ENCODE results near the gene BTC. TPM values are rescaled to one million over a fixed set of nuclear protein-coding genes. Genes with fewer than 3 reads are reported as not detected.

Gene BTC
- polyA plus RNA-seq, 1 of the 3 experiments (the other 2 are of a cell fraction): not detected

DNA sequence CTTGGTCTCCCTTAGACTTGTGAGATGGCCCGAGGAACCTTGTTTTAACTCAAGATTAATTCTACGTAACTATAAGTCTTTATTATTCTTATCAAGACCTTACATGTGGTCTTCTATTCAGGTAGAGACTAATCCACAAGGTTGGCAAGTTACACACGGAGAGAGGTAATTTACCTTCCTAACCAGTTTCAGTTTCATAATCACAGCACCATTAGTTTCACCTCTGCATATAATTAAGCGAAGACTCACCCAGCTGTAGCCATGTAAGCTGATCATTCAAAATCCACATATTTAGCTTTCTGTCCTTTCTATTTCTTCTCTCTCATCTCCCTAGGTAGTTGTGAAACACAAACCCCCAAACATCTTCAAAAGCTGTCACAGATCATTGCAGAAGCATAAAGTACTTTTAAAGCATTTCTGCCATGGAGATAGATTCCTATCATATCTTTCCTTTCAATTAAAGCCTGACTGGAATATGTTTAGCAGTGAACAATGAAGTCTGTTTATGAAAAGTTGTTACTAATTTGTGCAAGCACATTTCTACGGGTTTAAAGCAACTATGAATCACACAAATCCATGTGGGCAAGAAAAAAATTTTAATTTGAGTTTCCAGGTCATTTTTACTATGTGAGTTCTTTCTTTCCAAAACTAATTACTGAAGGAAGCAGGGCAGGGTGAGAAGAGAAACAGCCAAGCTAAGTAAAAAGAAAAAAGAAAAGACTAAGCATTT, 78.5 kb downstream of the BTC start:
- H3K27me3 ChIP-seq (ENCODE audit: insufficient read depth): no peaks in the 10 kb centered on the region
- 7% methylated on average over 5 of the region's 5 CpGs for WGBS (ENCODE audit: low lambda C conversion rate)
- H3K9me2 ChIP-seq: no peaks in the 10 kb centered on the region
- DNase-seq: no peak
- H3K9ac ChIP-seq: no peak overlapping the region
- CTCF ChIA-PET: no interaction called here
- no peak overlapping the region for H3K27ac ChIP-seq (ENCODE audit: low read depth in 2 of 2, low read length in 1 of 2)
- H3K9me3 ChIP-seq: no peaks in the 10 kb centered on the region
- H3K79me2 ChIP-seq (ENCODE audit: insufficient read depth): no peaks in the 10 kb centered on the region
- no peaks in the 10 kb centered on the region for H3K36me3 ChIP-seq (replicated peaks in 1 of 2; ENCODE audit: control insufficient read depth in 1 of 2, insufficient read depth in 2 of 2, low read length in 1 of 2)
- no peaks in the 10 kb centered on the region for H4K20me1 ChIP-seq (ENCODE audit: insufficient read depth)
- no peaks in the 10 kb centered on the region for H3K4me1 ChIP-seq (ENCODE audit: control insufficient read depth in 1 of 2, insufficient read depth in 2 of 2, low read depth in 1 of 2, low read length in 1 of 2)
- no peak overlapping the region for H3K4me3 ChIP-seq (ENCODE audit: low read depth in 2 of 2, low read length in 1 of 2)
- no peaks in the 10 kb centered on the region for H3F3A ChIP-seq (replicated peaks; ENCODE audit: insufficient read depth)
- no peak for TF ChIP-seq NFIC (IDR thresholded peaks at IDR 0.05; ENCODE audit: borderline replicate concordance)
- TF ChIP-seq, protein P1, sequence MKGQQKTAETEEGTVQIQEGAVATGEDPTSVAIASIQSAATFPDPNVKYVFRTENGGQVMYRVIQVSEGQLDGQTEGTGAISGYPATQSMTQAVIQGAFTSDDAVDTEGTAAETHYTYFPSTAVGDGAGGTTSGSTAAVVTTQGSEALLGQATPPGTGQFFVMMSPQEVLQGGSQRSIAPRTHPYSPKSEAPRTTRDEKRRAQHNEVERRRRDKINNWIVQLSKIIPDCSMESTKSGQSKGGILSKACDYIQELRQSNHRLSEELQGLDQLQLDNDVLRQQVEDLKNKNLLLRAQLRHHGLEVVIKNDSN (IDR thresholded peaks at IDR 0.05; ENCODE audit: borderline replicate concordance, low read depth): no peak
- TF ChIP-seq, protein P2, sequence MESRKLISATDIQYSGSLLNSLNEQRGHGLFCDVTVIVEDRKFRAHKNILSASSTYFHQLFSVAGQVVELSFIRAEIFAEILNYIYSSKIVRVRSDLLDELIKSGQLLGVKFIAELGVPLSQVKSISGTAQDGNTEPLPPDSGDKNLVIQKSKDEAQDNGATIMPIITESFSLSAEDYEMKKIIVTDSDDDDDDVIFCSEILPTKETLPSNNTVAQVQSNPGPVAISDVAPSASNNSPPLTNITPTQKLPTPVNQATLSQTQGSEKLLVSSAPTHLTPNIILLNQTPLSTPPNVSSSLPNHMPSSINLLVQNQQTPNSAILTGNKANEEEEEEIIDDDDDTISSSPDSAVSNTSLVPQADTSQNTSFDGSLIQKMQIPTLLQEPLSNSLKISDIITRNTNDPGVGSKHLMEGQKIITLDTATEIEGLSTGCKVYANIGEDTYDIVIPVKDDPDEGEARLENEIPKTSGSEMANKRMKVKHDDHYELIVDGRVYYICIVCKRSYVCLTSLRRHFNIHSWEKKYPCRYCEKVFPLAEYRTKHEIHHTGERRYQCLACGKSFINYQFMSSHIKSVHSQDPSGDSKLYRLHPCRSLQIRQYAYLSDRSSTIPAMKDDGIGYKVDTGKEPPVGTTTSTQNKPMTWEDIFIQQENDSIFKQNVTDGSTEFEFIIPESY (IDR thresholded peaks at IDR 0.05; ENCODE audit: borderline replicate concordance, low read depth): no peak
- no peak for TF ChIP-seq MXI1 (IDR thresholded peaks at IDR 0.05; ENCODE audit: low read depth, low read length)
- TF ChIP-seq TAF1 (IDR thresholded peaks at IDR 0.05; ENCODE audit: borderline replicate concordance, low read depth, low read length): no peak
- TF ChIP-seq CHD2 (IDR thresholded peaks at IDR 0.05; ENCODE audit: low read length, partially characterized antibody): no peak
- no peak for TF ChIP-seq EZH2phosphoT487 (IDR thresholded peaks at IDR 0.05; ENCODE audit: borderline replicate concordance, low read depth)
- TF ChIP-seq RAD21 (IDR thresholded peaks at IDR 0.05; ENCODE audit: low read length): no peak
- no peak for TF ChIP-seq POLR2AphosphoS5 (IDR thresholded peaks at IDR 0.05; ENCODE audit: low read depth, low read length)
- POLR2A ChIA-PET: no interaction called here
- no peak overlapping the region for H2AFZ ChIP-seq (ENCODE audit: low read depth)
- no peak overlapping the region for H3K4me2 ChIP-seq

DNA sequence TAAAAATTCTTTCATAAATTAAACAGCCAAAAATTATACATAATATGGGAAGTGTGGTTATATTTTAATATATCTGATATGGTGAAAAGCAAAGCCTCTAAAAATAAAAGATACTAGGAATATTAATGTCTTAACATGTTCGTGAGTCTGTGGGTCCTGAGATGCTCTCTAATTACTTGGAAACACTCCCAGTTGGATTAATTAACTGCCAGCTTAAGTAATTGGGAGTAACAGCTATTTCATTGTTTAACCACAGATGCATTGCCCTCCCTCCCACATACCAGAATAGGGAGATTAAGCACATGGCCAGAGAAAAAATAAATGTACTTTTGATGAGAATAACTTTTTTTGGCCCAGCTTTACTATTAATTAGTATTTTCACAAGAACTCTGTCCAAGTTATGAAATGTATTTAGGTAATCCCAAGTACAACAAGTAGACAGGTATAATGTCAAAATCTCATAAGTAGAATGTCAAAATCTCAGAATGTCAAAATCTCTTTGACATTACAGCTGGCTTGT, 79.7 kb downstream of the BTC start:
- Histone ChIP-seq H3K9me3 (no peaks in the 10 kb centered on the region), H4K20me1 (ENCODE audit: insufficient read depth) (no peaks in the 10 kb centered on the region), H3K9ac (no peak overlapping the region), H3K4me3 (ENCODE audit: low read depth in 2 of 2, low read length in 1 of 2) (no peak overlapping the region), H3K4me2 (no peak overlapping the region), H2AFZ (ENCODE audit: low read depth) (no peak overlapping the region), H3K9me2 (no peaks in the 10 kb centered on the region), H3F3A (replicated peaks; ENCODE audit: insufficient read depth) (no peaks in the 10 kb centered on the region), H3K36me3 (replicated peaks in 1 of 2; ENCODE audit: control insufficient read depth in 1 of 2, insufficient read depth in 2 of 2, low read length in 1 of 2) (no peaks in the 10 kb centered on the region), H3K27me3 (ENCODE audit: insufficient read depth) (no peaks in the 10 kb centered on the region), H3K4me1 (ENCODE audit: control insufficient read depth in 1 of 2, insufficient read depth in 2 of 2, low read depth in 1 of 2, low read length in 1 of 2) (no peaks in the 10 kb centered on the region), H3K79me2 (ENCODE audit: insufficient read depth) (no peaks in the 10 kb centered on the region), H3K27ac (ENCODE audit: low read depth in 2 of 2, low read length in 1 of 2) (no peak overlapping the region)
- DNase-seq: no peak
- CTCF ChIA-PET: interaction anchor here (1.1 kb wide), 1 partner anchor 17 kb away, joined by 3 read pairs; no protein-coding TSS in a partner anchor
- 4% methylated on average over 1 of the region's 1 CpG for WGBS (ENCODE audit: low lambda C conversion rate)
- POLR2A ChIA-PET: no interaction called here
- TF ChIP-seq FOXJ3 (CRISPR knock-in tag; IDR thresholded peaks at IDR 0.05): no peak
- TF ChIP-seq, protein P2 (IDR thresholded peaks at IDR 0.05; ENCODE audit: borderline replicate concordance, low read depth): no peak
- TF ChIP-seq FOSL2 (IDR thresholded peaks at IDR 0.05; ENCODE audit: borderline replicate concordance, low read depth): no peak
- TF ChIP-seq NRF1 (IDR thresholded peaks at IDR 0.05; ENCODE audit: low read depth, low read length): no peak
- no peak for TF ChIP-seq NFIC (IDR thresholded peaks at IDR 0.05; ENCODE audit: borderline replicate concordance)
- no peak for TF ChIP-seq FOXM1 (IDR thresholded peaks at IDR 0.05; ENCODE audit: low read depth)
- no peak for TF ChIP-seq MXI1 (IDR thresholded peaks at IDR 0.05; ENCODE audit: low read depth, low read length)
- TF ChIP-seq, protein P1 (IDR thresholded peaks at IDR 0.05; ENCODE audit: borderline replicate concordance, low read depth): no peak
- TF ChIP-seq MEF2A (IDR thresholded peaks at IDR 0.05; ENCODE audit: borderline replicate concordance, low read depth): no peak
- TF ChIP-seq GABPA (IDR thresholded peaks at IDR 0.05; ENCODE audit: low read depth): no peak
- no peak for TF ChIP-seq TEAD4 (IDR thresholded peaks at IDR 0.05; ENCODE audit: borderline replicate concordance, insufficient read depth)
- TF ChIP-seq RCOR1 (IDR thresholded peaks at IDR 0.05; ENCODE audit: low read length): no peak
- TF ChIP-seq, protein P3, sequence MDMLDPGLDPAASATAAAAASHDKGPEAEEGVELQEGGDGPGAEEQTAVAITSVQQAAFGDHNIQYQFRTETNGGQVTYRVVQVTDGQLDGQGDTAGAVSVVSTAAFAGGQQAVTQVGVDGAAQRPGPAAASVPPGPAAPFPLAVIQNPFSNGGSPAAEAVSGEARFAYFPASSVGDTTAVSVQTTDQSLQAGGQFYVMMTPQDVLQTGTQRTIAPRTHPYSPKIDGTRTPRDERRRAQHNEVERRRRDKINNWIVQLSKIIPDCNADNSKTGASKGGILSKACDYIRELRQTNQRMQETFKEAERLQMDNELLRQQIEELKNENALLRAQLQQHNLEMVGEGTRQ (IDR thresholded peaks at IDR 0.05; ENCODE audit: borderline replicate concordance, low read depth, low read length): no peak

Measured in SK-N-SH (cell line).